Measurements from ENCODE around the gene TIMELESS. TPM values are rescaled to one million over a fixed set of nuclear protein-coding genes. Genes with fewer than 3 reads are reported as not detected.

Gene TIMELESS
- total RNA-seq, 4 donors from 2014 or later: 3.2 to 6.8 (median 4.3) TPM

DNA sequence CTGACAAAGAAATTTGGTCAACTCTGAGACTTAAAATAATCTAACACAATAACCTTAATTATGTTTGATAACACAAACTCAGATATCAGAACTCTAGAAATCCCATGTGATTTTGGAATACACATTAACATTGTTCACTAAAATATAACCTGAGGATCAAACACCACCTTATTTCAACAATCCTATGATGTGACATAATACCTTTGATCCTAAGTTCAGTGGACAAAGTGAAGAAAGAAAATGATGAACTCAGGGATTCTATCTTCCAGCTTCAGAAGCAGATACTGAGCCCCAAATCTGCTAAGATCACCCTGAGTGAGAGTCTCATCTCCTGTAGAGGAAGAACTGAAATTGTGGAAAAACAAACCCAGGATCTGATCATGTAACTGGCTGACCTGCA is 50.9 kb downstream of the TIMELESS start:
- TF ChIP-seq, protein P1, sequence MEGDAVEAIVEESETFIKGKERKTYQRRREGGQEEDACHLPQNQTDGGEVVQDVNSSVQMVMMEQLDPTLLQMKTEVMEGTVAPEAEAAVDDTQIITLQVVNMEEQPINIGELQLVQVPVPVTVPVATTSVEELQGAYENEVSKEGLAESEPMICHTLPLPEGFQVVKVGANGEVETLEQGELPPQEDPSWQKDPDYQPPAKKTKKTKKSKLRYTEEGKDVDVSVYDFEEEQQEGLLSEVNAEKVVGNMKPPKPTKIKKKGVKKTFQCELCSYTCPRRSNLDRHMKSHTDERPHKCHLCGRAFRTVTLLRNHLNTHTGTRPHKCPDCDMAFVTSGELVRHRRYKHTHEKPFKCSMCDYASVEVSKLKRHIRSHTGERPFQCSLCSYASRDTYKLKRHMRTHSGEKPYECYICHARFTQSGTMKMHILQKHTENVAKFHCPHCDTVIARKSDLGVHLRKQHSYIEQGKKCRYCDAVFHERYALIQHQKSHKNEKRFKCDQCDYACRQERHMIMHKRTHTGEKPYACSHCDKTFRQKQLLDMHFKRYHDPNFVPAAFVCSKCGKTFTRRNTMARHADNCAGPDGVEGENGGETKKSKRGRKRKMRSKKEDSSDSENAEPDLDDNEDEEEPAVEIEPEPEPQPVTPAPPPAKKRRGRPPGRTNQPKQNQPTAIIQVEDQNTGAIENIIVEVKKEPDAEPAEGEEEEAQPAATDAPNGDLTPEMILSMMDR (IDR thresholded peaks at IDR 0.05): no peak
- DNase-seq (ENCODE audit: low spot score) (no peak), ATAC-seq (ENCODE audit: low FRiP score) (no peak)

DNA sequence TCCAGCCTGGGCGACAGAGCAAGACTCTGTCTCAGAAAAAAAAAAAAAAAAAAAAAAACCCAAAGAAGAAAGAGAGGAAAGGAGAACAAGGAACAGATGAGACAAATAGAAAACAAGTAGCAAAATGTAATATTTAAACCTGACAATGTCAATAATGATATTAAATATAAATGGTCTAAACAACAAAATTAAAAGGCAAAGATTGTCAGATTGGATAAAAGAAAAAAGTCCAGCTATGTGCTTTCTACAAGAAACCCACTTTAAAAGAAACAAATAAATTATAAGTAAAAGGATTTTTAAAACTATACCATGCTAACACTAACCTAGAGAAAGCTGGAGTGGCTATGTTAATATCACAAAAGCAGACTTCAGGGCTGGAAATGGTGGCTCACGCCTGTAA is 56.9 kb downstream of the TIMELESS start:
- ATAC-seq (ENCODE audit: low FRiP score): no peak
- DNase-seq (ENCODE audit: low spot score): no peak
- TF ChIP-seq, protein P1 (IDR thresholded peaks at IDR 0.05): no peak

DNA sequence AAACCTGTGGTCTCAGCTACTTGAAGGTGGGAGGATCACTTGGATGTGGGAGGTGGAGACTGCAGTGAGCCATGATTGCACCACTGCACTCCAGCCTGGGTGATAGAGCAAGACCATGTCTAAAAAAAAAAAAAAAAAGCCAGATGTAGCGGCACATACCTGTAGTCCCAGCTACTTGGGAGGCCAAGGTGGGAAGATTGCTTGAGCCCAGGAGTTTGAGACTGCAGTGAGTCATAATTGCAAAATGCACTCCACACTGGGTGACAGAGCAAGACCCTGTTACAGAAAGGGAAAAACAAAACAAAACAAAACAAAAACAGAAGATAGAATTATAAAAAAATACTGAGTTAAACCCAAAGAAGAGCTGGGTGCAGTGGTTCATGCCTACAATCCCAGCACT is 57.5 kb downstream of the TIMELESS start:
- TF ChIP-seq, protein P1 (IDR thresholded peaks at IDR 0.05): no peak
- ATAC-seq (ENCODE audit: low FRiP score) (no peak), DNase-seq (ENCODE audit: low spot score) (no peak)

DNA sequence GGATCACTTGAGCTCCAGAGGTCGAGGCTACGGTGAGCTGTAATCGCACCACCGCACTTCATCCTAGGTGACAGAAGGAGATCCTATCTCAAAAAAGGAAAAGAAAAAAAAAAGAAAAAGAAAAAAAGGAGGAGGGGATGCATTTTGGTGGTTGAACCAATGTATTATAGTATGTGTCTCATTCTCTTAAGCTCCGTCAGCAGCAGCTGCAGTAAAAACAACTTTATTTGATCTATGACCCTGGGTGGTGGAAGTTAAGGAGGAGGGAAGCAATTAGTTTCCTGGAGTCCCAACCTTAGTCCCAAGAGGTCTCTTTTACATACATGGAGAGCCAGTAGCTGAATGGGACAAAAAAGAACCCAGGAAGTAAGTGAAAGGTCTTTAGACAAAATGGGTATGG is 59.8 kb downstream of the TIMELESS start:
- TF ChIP-seq, protein P1 (IDR thresholded peaks at IDR 0.05): no peak
- DNase-seq (ENCODE audit: low spot score) (no peak), ATAC-seq (ENCODE audit: low FRiP score) (no peak)

DNA sequence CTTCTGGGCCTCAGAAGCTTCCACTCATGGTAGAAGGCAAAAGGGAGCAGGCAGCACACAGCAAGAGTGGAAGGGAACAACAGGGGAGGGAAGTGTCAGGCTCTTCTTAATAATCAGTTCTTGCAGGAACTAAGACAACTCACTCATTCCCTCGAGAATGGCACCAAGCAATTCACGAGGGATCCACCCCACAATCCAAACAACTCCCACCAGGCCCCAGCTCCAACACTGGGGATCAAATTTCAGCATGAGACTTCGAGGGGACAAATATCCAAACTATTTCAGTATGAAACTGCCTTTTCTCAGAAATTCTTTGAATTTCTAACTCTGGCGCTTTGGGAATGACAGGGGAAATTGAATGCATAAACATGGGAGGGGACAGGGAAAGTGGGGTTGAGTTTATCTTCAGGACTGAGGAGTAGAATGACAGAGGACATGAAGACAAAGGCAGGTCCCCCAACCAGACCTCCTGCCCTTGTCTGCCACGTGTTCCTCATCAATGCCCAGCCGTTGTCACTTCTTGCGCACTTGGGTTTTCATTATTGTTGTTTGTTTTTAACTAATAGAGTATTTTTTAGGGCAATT is 62.0 kb downstream of the TIMELESS start:
- ATAC-seq (ENCODE audit: low FRiP score) (no peak), DNase-seq (ENCODE audit: low spot score) (no peak)
- TF ChIP-seq, protein P1 (IDR thresholded peaks at IDR 0.05): no peak

DNA sequence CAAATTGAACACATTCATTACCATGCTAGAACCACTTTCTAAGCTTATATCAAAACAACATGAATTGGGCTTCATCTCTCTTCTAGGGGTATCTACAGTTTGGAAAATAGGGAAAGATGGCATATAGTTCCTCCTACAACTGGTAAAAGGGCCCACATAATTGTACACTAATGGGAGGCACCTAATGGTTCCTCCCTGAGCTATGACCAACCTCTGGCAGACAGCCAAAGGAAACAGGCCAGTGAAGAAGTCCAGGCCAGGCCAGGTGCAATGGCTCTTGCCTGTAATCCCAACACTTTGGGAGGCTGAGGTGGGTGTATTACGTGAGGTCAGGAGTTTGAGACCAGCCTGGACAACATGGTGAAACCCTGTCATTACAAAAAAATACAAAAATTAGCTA is 63.4 kb downstream of the TIMELESS start:
- TF ChIP-seq, protein P1 (IDR thresholded peaks at IDR 0.05): no peak
- no peak for ATAC-seq (ENCODE audit: low FRiP score)
- DNase-seq (ENCODE audit: low spot score): no peak

DNA sequence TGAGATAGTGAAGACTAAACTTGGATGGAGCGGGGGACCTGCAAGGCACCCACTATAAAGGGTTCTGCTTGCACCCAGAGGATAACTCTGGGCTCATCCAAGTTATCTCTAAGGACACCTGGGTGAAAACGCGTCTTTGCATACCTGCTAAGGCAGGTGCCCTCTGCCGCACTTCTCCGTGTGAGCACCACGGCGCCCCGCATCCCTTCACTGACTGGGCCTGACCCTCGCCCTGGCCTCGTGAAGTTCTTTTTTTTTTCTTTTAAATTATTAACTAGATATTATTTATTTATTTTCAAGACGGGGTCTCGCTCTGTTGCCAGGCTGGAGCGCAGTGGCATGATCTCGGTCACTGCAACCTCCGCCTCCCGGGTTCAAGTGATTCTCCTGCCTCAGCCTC is 66.6 kb downstream of the TIMELESS start:
- ATAC-seq (ENCODE audit: low FRiP score) (no peak), DNase-seq (ENCODE audit: low spot score) (no peak)
- TF ChIP-seq, protein P1 (IDR thresholded peaks at IDR 0.05): no peak

All from omental fat pad (tissue), 4 donors.